GM12878 (cell line): Measurements from ENCODE around the gene TBC1D25.

ENCODE experiments used
- BHLHE40 ChIP-seq, 2 experiments: fragments of 450-650 bp in 1 of 2; IDR thresholded peaks; 2 replicates each; pipeline ENCODE4 v1.6.1; 2011 to 2017; ENCODE audit warnings: low read depth in 2 of 2, borderline replicate concordance in 1 of 2, improper control_type of control experiment in 1 of 2, low read length in 1 of 2, mild to moderate bottlenecking in 1 of 2
- BMI1 ChIP-seq: fragments of 450-650 bp; IDR thresholded peaks from 2 replicates; pipeline ENCODE4 v1.6.1; 2016; ENCODE audit warnings: mild to moderate bottlenecking, moderate library complexity, borderline replicate concordance
- CTCF ChIP-seq, 3 experiments: IDR thresholded peaks in 2 of 3; conservative IDR thresholded peaks in 1 of 3; 2 replicates each; pipeline ENCODE4 v1.5.1; 2011; ENCODE audit warnings: low read depth in 3 of 3, low read length in 3 of 3, mild to moderate bottlenecking in 3 of 3, control low read depth in 2 of 3, moderate library complexity in 2 of 3, inconsistent platforms in 1 of 3, mixed read lengths in 1 of 3; ENCODE audit not compliant: control insufficient read depth in 2 of 3, insufficient read depth in 1 of 3; ENCODE audit errors: extremely low read depth in 1 of 3
- POLR2A ChIP-seq: IDR thresholded peaks from 2 replicates; pipeline ENCODE4 v1.6.1; 2011; ENCODE audit warnings: low read depth, mild to moderate bottlenecking, low read length
- USF1 ChIP-seq: IDR thresholded peaks from 2 replicates; pipeline ENCODE4 v1.6.1; 2011; ENCODE audit warnings: borderline replicate concordance, low read depth, mild to moderate bottlenecking, moderate library complexity, mixed read lengths, low read length; ENCODE audit not compliant: insufficient read depth; ENCODE audit errors: extremely low read length
- USF2 ChIP-seq: IDR thresholded peaks from 2 replicates; pipeline ENCODE4 v1.6.1; 2011; ENCODE audit warnings: low read depth, low read length, improper control_type of control experiment, borderline replicate concordance
- ZNF274 ChIP-seq: IDR thresholded peaks from one replicate; pipeline ENCODE4 v1.8.0; 2011; ENCODE audit not compliant: insufficient read length, insufficient read depth

DNA sequence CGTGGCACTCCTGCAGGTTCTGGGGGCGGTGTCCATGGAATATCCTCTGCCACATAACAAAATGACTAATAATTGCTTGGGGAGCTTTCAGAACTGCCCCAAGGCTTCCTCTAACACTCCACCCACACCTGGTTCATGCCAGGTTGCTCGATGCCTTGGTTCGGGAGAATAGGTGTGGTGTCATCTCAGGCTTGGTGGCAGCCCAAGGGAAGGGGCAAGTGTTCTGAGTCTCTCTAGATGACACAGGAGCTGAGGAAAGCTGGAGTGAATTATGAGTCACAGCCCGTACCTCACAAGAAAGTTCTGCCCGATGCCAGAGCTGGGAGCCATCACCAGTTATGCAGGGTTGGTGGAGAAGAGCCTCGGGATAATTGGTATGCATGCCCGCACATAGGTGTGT lies 48.9 kb upstream of the TBC1D25 start:
- TF ChIP-seq USF1 = no peak
- no peak for TF ChIP-seq BMI1
- TF ChIP-seq CTCF (IDR thresholded peaks at IDR 0.05 in 2 of 3, conservative IDR thresholded peaks at IDR 0.05 in 1 of 3; ENCODE audit: control insufficient read depth in 2 of 3, extremely low read depth in 1 of 3, insufficient read depth in 1 of 3, low read depth in 3 of 3, low read length in 3 of 3) = no peak
- TF ChIP-seq ZNF274 = no peak
- TF ChIP-seq POLR2A = no peak
- no peak for TF ChIP-seq USF2
- no peak for TF ChIP-seq BHLHE40 (IDR thresholded peaks at IDR 0.05; ENCODE audit: borderline replicate concordance in 1 of 2, low read depth in 2 of 2, low read length in 1 of 2)
